Measurements from ENCODE around the gene NECAB3.

GRCh38 chr20:33636776-33637175 lies 37.5 kb downstream of the NECAB3 start:
- no peak for TF ChIP-seq POLR2A (IDR thresholded peaks at IDR 0.05)
- no peak for TF ChIP-seq CTCF (IDR thresholded peaks at IDR 0.05)

Data from prostate gland (tissue), 2 donors.